ENCODE data around the gene NSL1. TPM values are rescaled to one million over a fixed set of nuclear protein-coding genes. Genes with fewer than 3 reads are reported as not detected.
A peak's percentile ranks its signal among the peaks of the same experiment; 100 is the strongest.

Gene NSL1
- total RNA-seq, 2 experiments from 2014 or later: 42.8 to 46.0 TPM

GRCh38 chr1:212684076-212684475 lies 107.5 kb downstream of the NSL1 start:
- no peak for DNase-seq
- no peak overlapping the region for H3K4me3 Mint-ChIP-seq
- CTCF ChIA-PET: interaction anchor here (1.2 to 2.9 kb wide), 3 partner anchors 16 to 66 kb away, joined by 4 to 9 read pairs (median 4); no protein-coding TSS in a partner anchor
- H3K27me3 Mint-ChIP-seq: no peaks in the 10 kb centered on the region
- peak overlapping the region; percentile 87 for H3K27ac Mint-ChIP-seq
- peaks cover 44% of the 10 kb centered on the region for H3K4me1 Mint-ChIP-seq
- H3K9me3 Mint-ChIP-seq: no peaks in the 10 kb centered on the region
- H3K36me3 Mint-ChIP-seq (ENCODE audit: low read depth): no peaks in the 10 kb centered on the region
- POLR2A ChIA-PET: interaction anchor here (0.6 kb wide), 1 partner anchor 399 kb away, joined by 3 read pairs; no protein-coding TSS in a partner anchor

GRCh38 chr1:212683357-212683722 lies 108.2 kb downstream of the NSL1 start:
- peak; percentile 52 for DNase-seq
- H3K27me3 Mint-ChIP-seq: no peaks in the 10 kb centered on the region
- ChIA-PET CTCF (interaction anchor here (1.2 to 2.9 kb wide), 3 partner anchors 15 to 67 kb away, joined by 4 to 9 read pairs (median 4); no protein-coding TSS in a partner anchor), POLR2A (no interaction called here)
- H3K4me1 Mint-ChIP-seq: peaks cover 51% of the 10 kb centered on the region
- H3K9me3 Mint-ChIP-seq: no peaks in the 10 kb centered on the region
- no peaks in the 10 kb centered on the region for H3K36me3 Mint-ChIP-seq (ENCODE audit: low read depth)
- peak overlapping the region; percentile 87 for H3K27ac Mint-ChIP-seq
- H3K4me3 Mint-ChIP-seq: peak overlapping the region; percentile 30

DNA sequence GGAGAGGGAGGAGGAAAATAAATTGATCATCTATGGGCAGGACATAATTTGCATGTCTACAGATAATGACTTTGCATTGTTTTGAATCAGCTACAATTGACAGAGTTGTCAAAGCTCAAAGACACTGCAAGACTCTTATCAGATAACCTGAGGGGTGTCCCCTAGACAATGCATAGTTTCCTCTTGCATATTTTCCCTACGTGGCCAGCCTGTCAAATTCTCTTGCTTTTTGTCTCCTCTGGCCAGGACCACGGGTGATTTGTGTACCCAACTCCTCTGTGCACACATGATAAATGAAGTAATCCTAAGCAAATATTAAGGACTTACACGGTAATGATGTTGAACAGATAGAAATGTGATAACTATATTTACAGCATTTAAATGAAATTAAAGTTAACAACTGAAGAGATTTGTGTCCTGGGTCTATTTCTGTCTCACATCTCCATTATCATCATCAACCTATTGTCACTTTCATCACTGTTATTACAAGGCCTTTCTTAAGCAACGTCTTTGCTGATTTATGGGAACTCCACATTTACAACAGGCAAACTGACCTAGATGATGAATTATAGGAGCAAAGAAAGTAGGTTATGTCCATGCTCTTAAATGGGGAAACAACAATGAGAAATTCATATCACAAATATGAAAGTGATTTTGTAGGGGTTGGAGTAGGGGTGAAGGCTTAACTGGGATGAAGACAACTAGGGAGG lies 110.7 kb downstream of the NSL1 start:
- Mint-ChIP-seq H3K36me3 (ENCODE audit: low read depth) (no peaks in the 10 kb centered on the region), H3K4me3 (no peak overlapping the region), H3K9me3 (no peaks in the 10 kb centered on the region), H3K27ac (no peak overlapping the region), H3K4me1 (peaks cover 51% of the 10 kb centered on the region), H3K27me3 (peaks cover 4% of the 10 kb centered on the region)
- ChIA-PET CTCF (interaction anchor here (1.1 to 7.7 kb wide), 3 partner anchors 13 to 29 kb away, joined by 4 to 45 read pairs (median 5); no protein-coding TSS in a partner anchor), POLR2A (no interaction called here)
- peak; percentile 4 for DNase-seq

DNA sequence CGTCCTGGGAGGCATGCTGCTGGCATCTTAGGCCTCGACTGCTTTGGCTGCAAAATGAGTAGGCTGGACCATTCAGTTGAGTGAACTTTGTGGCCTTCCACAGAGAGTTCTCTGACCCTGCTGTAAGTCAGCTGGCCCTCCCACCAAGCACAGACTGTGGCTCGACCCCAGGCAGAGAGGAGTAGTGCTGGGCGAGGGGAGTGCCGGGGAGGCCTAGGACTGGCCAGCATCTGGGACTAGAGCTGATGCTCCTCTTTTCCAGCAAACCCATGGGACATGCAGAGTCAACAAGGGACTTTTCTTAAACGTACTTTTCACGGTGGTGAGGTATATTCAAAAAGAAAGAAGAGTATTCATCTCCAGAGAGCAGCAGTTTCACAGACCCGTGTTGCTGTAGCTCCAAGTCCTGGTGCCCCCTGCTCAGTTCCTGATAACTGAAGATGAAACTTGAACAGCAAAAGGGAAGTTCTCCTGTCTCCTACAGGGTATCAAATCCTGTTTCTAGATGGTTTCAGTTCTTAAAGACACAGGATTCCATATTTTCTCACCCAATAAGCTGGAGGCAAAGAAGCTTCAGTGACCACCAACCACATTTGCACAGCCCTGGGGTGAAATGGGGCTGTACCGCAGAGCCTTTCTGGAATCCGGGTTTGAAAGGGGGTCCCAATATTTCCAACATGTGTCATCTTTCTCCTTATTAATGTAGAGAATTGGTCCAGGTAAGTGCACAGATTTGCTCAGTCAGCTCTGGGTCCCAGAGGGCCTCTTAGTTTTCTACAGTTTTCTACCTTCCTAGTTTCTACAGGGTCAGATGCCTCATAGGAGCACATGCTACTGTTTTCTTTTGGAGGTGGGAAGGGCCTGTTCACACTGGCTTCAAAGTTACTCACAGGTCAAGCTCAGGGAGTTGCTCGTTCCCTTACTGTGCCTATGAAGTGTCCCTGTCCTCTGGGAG lies 112.8 kb downstream of the NSL1 start:
- Mint-ChIP-seq H3K4me1 (peaks cover 43% of the 10 kb centered on the region), H3K4me3 (no peak overlapping the region), H3K27me3 (peaks cover 4% of the 10 kb centered on the region), H3K27ac (peak overlapping the region; percentile 46), H3K9me3 (no peaks in the 10 kb centered on the region), H3K36me3 (ENCODE audit: low read depth) (no peaks in the 10 kb centered on the region)
- ChIA-PET POLR2A (no interaction called here), CTCF (interaction anchor here (0.9 to 7.7 kb wide), 6 partner anchors 10 to 221 kb away, joined by 3 to 45 read pairs (median 4); no protein-coding TSS in a partner anchor)
- DNase-seq: no peak

DNA sequence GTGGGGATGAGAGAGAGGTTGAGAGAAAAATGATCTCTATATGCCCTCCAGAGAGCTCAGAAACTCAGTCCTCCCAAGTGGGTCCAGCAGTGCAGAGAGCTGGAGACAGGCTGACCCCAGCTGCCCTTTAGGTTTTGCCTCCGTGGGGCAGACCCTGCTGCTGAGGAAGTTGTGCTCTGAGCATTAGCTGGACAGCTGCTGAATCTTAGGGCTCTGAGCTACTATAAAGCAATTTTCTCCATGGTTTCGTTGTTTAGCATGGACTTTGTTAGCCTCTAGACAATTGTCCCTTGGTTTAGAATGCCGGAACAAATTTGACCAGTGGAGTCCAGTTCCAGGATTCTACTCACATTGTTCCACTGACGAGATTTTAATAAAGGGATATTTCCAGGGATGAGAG lies 114.0 kb downstream of the NSL1 start:
- no peak for DNase-seq
- Mint-ChIP-seq H3K9me3 (no peaks in the 10 kb centered on the region), H3K27ac (no peak overlapping the region), H3K27me3 (peaks cover 4% of the 10 kb centered on the region), H3K4me3 (no peak overlapping the region), H3K36me3 (ENCODE audit: low read depth) (no peaks in the 10 kb centered on the region), H3K4me1 (peaks cover 31% of the 10 kb centered on the region)
- ChIA-PET POLR2A (interaction anchor here (0.7 kb wide), 1 partner anchor 103 kb away, joined by 4 read pairs; no protein-coding TSS in a partner anchor), CTCF (interaction anchor here (0.9 to 7.7 kb wide), 6 partner anchors 9 to 220 kb away, joined by 3 to 45 read pairs (median 4); partner anchors contain the start of gene BATF3)

DNA sequence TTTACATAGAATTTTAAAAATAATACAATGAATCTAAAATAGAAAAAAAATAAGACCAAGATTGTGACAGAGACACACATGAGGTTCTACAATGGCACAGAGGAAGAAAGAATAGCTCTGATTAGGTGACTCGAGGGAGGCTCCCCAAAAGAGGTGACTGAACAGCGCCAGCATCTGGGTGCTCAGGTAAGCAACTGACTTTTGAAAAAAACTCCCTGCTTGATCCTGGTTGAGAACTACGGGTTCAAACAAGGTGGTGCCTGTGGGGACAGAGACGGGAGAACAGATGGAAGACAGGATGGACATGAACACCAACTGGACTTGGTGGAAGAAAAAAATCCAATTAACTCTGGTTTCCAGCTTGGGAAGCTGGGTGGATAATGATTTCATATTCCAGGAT lies 114.4 kb downstream of the NSL1 start:
- DNase-seq: no peak
- Mint-ChIP-seq H3K4me3 (no peak overlapping the region), H3K9me3 (no peaks in the 10 kb centered on the region), H3K27ac (no peak overlapping the region), H3K4me1 (peaks cover 31% of the 10 kb centered on the region), H3K36me3 (ENCODE audit: low read depth) (no peaks in the 10 kb centered on the region), H3K27me3 (peaks cover 5% of the 10 kb centered on the region)
- CTCF ChIA-PET: interaction anchor here (0.7 to 7.7 kb wide), 6 partner anchors 9 to 87 kb away, joined by 3 to 45 read pairs (median 4); partner anchors contain the start of gene BATF3
- POLR2A ChIA-PET: interaction anchor here (0.7 kb wide), 1 partner anchor 103 kb away, joined by 4 read pairs; no protein-coding TSS in a partner anchor

Other genes starting within 250 kb of the NSL1 start
- 10 to 100 TPM; 10.0 to 13.0 TPM for gene ATF3, start 183.0 kb downstream of the NSL1 start, total RNA-seq
- 10 to 100 TPM; 12.5 to 14.0 TPM for gene BATF3, start 91.9 kb downstream of the NSL1 start, total RNA-seq
- gene TATDN3, start 117 bp upstream of the NSL1 start, total RNA-seq: 10 to 100 TPM; 15.3 to 17.4 TPM
- gene SPATA45, start 55.9 kb upstream of the NSL1 start, total RNA-seq: under 1 TPM in 1 of 2 experiments, not detected in 1; 0.45 TPM
- 10 to 100 TPM; 11.4 to 16.7 TPM for gene FLVCR1, start 66.5 kb upstream of the NSL1 start, total RNA-seq
- gene VASH2, start 158.8 kb upstream of the NSL1 start, total RNA-seq: under 1 TPM in 1 of 2 experiments, not detected in 1; 0.12 TPM
- gene ANGEL2, start 224.1 kb upstream of the NSL1 start, total RNA-seq: 10 to 100 TPM; 51.8 to 57.7 TPM